ENCODE results near the gene CDH1. TPM values are rescaled to one million over a fixed set of nuclear protein-coding genes. Genes with fewer than 3 reads are reported as not detected.

CDH1 gene
- total and polyA plus RNA-seq, 10 donors: 5.2 to 35.9 (median 10.9) TPM

DNA sequence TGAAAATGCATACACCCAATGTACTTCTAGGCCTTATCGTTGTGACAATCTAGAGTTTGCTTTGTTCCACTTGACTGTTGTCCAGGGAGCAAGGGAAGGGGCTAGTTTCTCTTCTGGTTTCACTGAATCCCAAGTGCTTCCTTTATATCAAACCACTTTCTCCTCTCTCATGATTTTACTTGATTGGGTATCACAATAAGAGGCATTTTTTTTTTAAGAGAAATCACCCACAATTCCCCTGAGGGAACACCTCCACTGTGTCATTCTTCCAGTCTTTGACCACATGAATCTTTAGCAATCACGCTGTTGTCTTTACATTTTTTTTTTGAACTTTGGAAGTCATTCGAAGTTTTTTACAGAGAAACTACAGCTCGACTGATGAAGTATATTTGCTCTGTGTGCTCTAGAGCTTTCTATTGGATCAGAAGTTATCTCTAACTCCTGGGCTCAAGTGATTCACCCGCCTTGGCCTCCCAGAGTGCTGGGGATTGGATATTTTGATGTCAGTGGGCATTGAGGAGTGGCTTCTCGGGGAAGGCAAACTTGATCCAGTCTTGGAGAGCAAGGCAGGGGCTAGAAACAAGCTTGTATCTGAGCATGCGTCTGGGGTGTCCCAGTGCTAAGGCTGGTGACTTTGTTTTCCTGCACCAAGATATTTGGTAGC, 3.0 kb downstream of the CDH1 start:
- Histone ChIP-seq H3K27ac (no peak overlapping the region), H3K36me3 (no peaks in the 10 kb centered on the region), H3K27me3 (replicated peaks in 1 of 7) (peaks cover 0 to 34% (median 27%) of the 10 kb centered on the region in 7 donors), H3K9me3 (no peaks in the 10 kb centered on the region), H3K4me1 (peaks cover 6 to 45% (median 25%) of the 10 kb centered on the region in 6 donors), H3K4me3 (no peak overlapping the region)
- intact Hi-C loops (cut with DNase I; ENCODE audit: low total_unique reads): no loop called here
- 57 to 68% (median 61%) methylated on average over 7 of the region's 7 CpGs for whole genome bisulfite sequencing, 5 donors
- TF ChIP-seq POLR2A (IDR thresholded peaks at IDR 0.05) (no peak), POLR2AphosphoS5 (IDR thresholded peaks at IDR 0.05) (no peak)
- TF ChIP-seq, protein P1, sequence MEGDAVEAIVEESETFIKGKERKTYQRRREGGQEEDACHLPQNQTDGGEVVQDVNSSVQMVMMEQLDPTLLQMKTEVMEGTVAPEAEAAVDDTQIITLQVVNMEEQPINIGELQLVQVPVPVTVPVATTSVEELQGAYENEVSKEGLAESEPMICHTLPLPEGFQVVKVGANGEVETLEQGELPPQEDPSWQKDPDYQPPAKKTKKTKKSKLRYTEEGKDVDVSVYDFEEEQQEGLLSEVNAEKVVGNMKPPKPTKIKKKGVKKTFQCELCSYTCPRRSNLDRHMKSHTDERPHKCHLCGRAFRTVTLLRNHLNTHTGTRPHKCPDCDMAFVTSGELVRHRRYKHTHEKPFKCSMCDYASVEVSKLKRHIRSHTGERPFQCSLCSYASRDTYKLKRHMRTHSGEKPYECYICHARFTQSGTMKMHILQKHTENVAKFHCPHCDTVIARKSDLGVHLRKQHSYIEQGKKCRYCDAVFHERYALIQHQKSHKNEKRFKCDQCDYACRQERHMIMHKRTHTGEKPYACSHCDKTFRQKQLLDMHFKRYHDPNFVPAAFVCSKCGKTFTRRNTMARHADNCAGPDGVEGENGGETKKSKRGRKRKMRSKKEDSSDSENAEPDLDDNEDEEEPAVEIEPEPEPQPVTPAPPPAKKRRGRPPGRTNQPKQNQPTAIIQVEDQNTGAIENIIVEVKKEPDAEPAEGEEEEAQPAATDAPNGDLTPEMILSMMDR (IDR thresholded peaks at IDR 0.05 in 8 of 11, conservative IDR thresholded peaks at IDR 0.05 in 3 of 11): no peak
- DNase-seq: no peak

DNA sequence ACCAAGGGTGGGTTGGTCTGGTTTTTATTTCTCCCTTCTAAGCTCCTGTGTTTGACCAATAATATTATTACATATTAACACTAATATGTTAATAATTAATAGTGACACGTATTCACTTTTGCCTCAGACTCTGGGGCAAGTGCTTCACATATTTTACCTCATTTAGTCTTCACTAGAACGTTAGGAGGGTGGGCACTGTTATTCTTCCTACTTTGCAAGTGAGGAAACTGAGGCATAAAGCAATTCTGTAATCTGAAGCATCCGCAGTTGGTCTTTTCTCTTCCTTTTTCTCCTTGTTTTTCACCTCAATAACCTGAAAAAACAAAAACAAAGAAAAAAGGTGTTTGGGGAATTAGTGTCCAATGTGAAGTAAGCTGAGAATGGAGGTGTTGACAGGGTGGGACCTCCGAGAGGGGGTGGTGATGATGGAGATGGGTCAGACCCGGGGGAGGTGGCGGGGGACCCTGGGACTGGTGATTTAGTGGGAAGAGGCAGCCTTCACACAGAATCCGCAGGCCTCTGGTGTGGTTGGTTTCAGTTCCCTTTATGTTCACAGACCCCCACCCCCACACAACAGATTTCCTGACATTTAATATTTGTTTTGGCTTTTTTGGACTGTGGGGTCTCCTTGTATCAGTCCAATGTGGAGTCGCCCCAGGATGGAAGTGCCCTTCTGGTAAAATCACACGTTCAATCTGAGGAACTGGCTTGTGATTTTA, 3.7 kb downstream of the CDH1 start:
- Histone ChIP-seq H3K9me3 (no peaks in the 10 kb centered on the region), H3K4me3 (no peak overlapping the region), H3K27ac (no peak overlapping the region), H3K4me1 (peaks cover 6 to 45% (median 25%) of the 10 kb centered on the region in 6 donors), H3K27me3 (replicated peaks in 1 of 7) (peaks cover 0 to 29% (median 25%) of the 10 kb centered on the region in 7 donors), H3K36me3 (no peaks in the 10 kb centered on the region)
- intact Hi-C loops (cut with DNase I; ENCODE audit: low total_unique reads): no loop called here
- no peak for DNase-seq
- WGBS, 5 donors: 53 to 61% (median 59%) methylated on average over 9 of the region's 9 CpGs
- TF ChIP-seq, protein P1 (IDR thresholded peaks at IDR 0.05 in 8 of 11, conservative IDR thresholded peaks at IDR 0.05 in 3 of 11): no peak
- no peak for TF ChIP-seq POLR2AphosphoS5 (IDR thresholded peaks at IDR 0.05)
- TF ChIP-seq POLR2A (IDR thresholded peaks at IDR 0.05): no peak

DNA sequence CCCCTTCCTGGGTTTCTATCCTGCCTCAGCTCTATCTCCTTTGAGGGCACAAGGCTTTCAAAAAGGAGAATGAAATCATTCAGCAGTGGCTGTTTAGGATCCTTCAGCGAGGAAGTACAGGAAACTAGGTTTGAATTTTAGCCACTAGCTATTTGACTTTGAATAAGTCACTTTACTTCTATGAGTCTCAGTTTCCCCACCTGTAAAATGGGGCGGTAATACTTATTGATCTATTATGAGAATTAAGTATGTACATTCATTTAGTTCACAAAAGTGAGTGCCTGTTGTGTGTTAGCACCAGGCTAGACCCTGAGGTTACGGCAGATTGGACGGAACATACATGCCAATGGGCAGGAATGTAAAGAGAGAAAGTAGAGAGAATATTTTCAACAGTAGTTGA, 6.6 kb downstream of the CDH1 start:
- Histone ChIP-seq H3K27ac (no peak overlapping the region), H3K4me1 (peaks cover 0 to 26% (median 10%) of the 10 kb centered on the region in 6 donors), H3K9me3 (no peaks in the 10 kb centered on the region), H3K4me3 (no peak overlapping the region), H3K27me3 (replicated peaks in 1 of 7) (peaks cover 0 to under 1% (median 0%) of the 10 kb centered on the region in 7 donors), H3K36me3 (no peaks in the 10 kb centered on the region)
- 89 to 93% (median 92%) methylated on average over 4 of the region's 4 CpGs for WGBS, 5 donors
- no peak for DNase-seq
- TF ChIP-seq, protein P1 (IDR thresholded peaks at IDR 0.05 in 8 of 11, conservative IDR thresholded peaks at IDR 0.05 in 3 of 11): no peak
- TF ChIP-seq POLR2A (IDR thresholded peaks at IDR 0.05) (no peak), POLR2AphosphoS5 (IDR thresholded peaks at IDR 0.05) (no peak)
- intact Hi-C loops (cut with DNase I; ENCODE audit: low total_unique reads): no loop called here

DNA sequence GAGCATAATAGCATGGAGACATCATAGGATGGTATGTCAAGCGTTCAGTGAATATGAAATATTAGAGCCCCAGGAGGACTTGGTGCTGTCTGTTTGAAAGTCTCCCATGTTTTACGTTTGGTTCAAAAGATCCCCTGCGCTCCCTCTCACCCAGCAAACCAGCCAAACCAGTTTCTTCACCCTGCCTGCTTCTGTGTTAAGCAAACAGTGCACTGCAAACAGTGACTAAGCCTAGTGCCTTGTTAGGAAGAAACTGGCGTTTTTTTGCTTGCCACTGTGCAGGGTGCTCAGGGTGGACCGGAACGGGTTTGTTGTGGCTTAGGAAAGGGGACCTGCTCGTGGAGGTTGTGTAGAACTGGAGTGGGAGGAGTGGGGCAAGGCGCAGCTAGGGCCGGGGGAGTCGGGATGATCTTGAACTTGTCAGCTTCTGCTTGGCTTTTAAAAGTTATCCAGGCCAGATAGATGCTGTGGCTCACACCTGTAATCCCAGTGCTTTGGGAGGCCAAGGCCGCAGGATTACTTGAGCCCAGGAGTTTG, 7.7 kb downstream of the CDH1 start:
- no peaks in the 10 kb centered on the region for H3K36me3 ChIP-seq
- TF ChIP-seq, protein P1 (IDR thresholded peaks at IDR 0.05 in 8 of 11, conservative IDR thresholded peaks at IDR 0.05 in 3 of 11): no peak
- TF ChIP-seq POLR2A (IDR thresholded peaks at IDR 0.05) (no peak), POLR2AphosphoS5 (IDR thresholded peaks at IDR 0.05) (no peak)
- H3K27me3 ChIP-seq (replicated peaks in 1 of 7): no peaks in the 10 kb centered on the region
- H3K4me3 ChIP-seq: no peak overlapping the region
- intact Hi-C loops (cut with DNase I; ENCODE audit: low total_unique reads): no loop called here
- no peaks in the 10 kb centered on the region for H3K9me3 ChIP-seq
- H3K27ac ChIP-seq: no peak overlapping the region
- peaks cover 0 to 23% (median 10%) of the 10 kb centered on the region in 6 donors for H3K4me1 ChIP-seq
- DNase-seq: no peak
- WGBS, 5 donors: 78 to 89% (median 83%) methylated on average over 11 of the region's 11 CpGs

Data from spleen (tissue), 11 donors.